HG03025 (cell line): ENCODE data around the gene CRCP.
"Not testable (repeated sequence)": the region's sequence is repeated elsewhere in the genome, so short reads cannot be mapped to it uniquely, and the experiment has no call there.

Experiments used
- ATAC-seq: cut with Tn5 transposase; IDR thresholded peaks from one replicate; pipeline ENCODE4 v1.9.1; 2021; ENCODE audit warnings: mild to moderate bottlenecking, moderate library complexity; ENCODE audit not compliant: unreplicated experiment, low FRiP score

Gene CRCP

DNA sequence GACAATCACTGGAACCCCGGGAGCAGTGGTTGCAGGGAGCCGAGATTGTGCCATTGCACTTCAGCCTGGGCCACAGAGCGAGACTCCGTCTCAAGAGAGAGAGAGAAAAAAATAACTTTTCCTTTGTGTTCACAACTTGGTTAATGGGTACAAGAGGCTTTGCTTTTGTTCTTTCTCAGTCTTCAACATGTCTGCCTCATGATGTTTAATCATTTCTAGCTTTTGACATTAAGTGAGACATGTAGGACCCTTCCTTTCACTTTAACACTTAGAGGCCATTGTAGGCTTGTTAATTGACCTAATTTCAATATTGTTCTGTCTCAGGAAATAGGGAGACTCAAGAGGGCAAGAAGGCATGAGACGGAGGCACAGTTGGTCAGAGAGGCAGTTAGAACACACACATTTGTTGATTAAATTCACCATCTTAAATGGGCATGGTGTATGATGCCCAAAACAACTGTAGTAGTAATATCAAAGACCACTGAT is 9.3 kb upstream of the CRCP start:
- ATAC-seq: no peak

DNA sequence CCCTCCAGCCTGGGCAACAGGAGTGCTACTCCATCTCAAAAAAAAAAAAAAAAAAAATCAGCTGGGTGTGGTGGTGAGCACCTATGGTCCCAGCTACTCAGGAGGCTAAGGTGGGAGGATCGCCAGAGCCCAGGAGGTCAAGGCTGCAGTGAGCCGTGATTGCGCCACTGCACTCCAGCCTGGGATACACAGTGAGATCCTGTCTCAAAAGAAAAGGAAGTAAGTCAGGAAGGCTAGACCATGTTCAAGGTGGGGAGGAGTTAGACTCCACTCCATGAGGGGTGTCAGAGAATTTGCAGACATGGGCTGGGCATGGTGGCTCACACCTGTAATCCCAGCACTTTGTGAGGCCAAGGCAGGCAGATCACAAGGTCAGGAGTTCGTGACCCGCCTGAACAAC is 6.2 kb upstream of the CRCP start:
- not testable (repeated sequence) for ATAC-seq

DNA sequence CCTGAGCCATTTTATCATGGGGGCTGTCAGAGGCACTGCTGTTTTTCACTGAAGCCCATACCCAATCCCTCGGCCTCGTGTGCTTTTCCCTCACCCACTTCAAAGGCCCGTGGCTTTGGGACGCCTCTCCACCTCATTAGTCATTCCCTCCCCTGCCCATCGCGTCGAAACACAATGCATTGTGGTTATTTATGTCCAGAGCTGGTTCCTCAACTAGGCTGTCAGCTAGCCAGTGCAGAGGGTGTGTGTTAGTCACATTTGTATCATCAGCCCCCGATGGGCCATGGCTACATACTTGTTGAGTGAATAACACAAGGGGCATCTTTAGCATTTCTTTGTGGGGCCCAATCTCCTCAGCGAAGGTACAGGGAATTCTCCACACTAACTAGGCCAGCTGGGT is 3.8 kb upstream of the CRCP start:
- no peak for ATAC-seq

DNA sequence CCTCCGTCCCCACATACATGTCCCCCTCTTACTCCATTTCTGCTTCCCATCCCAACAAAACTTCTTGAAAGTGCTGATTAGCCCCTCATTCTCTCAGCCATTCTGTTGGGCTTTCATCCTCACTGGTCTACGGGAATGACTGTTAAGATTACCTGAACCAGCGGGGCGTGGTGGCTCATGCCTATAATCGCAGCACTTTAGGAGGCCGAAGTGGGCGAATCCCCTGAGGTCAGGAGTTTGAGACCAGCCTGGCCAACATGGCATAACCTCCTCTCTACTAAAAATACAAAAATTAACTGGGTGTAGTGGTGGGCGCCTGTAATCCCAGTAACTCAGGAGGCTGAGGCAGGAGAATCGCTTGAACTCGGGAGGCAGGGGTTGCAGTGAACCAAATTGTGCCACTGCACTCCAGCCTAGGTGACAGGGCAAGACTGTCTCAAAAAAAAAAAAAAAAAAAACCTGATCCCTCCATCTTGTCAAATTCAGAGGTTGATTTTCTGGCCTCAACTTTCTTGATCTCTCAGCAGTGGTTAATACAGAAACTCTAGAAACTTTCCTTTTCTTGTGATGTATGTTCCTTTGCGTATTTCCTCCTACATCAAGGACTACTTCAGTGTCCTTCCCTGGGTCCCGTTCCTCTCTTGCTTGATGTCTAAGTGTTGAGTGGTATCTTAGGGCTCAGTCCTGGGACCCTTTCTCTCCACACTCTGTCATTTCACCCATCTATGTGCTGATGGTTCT is 2.2 kb downstream of the CRCP start:
- ATAC-seq: not testable (repeated sequence)

- no peak for ATAC-seq
These were observed 4.0 kb downstream of the CRCP start for GRCh38 chr7:66118603-66119002.

- no peak for ATAC-seq
These were observed 4.7 kb downstream of the CRCP start for GRCh38 chr7:66119245-66119850.

GRCh38 chr7:66123175-66123528 is 8.5 kb downstream of the CRCP start:
- no peak for ATAC-seq

- not testable (repeated sequence) for ATAC-seq
These were observed 9.9 kb downstream of the CRCP start for GRCh38 chr7:66124569-66124861.

GRCh38 chr7:66125052-66125694 is 10.5 kb downstream of the CRCP start:
- no peak for ATAC-seq

GRCh38 chr7:66125781-66126352 is 11.2 kb downstream of the CRCP start:
- not testable (repeated sequence) for ATAC-seq

DNA sequence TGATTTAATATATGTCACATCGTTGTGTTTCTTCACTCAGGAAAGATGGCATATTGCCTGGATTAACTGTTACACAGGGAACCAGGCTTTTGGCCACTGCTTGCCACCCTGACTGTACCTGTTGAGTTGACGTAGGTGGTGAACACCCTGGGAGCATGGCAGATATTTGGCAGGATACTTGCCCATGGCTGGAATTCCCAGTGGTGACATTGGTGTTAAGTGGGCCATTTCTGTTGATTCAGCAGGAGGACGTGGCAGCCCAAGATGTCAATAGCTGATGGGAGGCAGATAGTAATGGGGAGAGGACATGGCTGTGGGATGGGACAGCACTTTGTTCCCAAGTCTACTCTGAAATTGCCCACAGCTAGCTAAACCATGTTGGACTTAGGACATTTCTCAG is 12.5 kb downstream of the CRCP start:
- not testable (repeated sequence) for ATAC-seq

GRCh38 chr7:66138994-66139752 is 24.5 kb downstream of the CRCP start:
- ATAC-seq: no peak

DNA sequence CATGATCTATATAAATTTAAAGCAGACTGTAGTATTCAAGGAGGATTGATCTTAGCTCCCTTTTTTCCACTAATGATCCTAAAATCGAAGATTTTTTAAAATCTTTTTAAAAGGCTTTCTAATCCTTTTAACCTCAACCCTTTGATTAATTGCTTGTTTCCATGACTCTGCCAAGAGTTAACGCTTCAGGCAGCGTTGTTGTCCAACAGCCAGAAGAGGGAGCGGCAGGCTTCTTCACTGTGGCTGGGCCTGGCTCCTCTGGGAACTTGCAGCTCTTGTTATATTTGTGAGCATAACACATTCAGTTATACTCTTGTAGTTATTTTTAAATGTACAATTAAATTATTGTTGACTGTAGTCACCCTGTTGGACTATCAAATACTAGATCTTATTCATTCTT is 26.3 kb downstream of the CRCP start:
- no peak for ATAC-seq

- no peak for ATAC-seq
These were observed 27.7 kb downstream of the CRCP start for GRCh38 chr7:66142334-66142733.

- ATAC-seq: no peak
These were observed 28.3 kb downstream of the CRCP start for GRCh38 chr7:66142996-66143395.

DNA sequence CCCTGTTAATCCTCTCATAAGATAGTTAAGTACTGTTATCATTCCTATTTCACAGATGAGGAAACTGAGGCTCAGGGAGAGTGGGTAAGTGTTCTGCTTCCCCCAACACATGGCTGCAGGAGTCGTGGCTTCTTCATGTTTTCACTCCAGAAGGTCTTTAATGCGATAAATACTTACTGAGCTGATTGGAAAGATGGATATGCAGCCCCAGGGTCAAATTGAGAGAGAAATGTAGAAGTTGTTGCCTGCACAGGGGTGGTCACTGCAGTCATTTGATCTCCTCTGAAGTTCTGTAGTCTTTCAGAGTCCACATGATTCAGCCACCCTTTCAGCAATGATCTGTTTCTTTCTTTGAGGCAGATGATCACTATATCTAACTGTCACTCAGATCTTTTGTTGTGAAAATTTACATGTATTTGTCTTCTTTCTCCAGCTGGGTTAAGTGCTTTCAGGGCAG is 29.3 kb downstream of the CRCP start:
- no peak for ATAC-seq

DNA sequence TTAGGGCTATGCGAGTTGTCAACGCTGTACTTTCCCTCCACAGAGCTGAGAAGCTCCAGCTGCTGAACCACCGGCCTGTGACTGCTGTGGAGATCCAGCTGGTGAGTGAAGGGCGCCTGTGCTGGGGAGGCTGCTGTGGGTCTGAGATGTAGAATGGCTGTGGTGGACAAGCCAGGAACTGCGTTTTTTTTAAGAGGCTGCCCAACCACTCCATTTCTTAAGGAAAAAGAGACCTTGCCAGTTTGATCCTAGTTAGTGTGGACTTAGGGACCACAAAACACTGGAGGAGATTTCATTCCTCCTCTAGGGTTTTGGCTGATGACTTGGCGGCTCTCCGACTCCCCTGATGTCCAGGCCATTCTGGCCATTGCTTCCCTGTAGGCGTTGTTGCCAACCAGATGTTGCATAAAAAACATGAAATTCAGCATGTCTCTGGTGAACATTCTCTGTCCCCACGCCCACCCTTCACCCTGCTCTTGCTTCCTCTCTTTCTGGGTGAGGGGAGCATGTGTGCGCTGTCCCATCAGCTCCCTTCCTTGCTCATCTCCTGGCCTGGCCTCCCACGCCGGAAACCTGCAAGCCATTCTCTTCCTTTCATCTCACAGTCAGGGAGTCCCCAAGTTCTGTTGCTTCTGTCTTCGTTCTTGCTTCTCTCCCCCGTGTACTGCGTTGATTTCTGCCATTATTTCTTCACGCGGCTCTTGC is 30.9 kb downstream of the CRCP start:
- no peak for ATAC-seq

DNA sequence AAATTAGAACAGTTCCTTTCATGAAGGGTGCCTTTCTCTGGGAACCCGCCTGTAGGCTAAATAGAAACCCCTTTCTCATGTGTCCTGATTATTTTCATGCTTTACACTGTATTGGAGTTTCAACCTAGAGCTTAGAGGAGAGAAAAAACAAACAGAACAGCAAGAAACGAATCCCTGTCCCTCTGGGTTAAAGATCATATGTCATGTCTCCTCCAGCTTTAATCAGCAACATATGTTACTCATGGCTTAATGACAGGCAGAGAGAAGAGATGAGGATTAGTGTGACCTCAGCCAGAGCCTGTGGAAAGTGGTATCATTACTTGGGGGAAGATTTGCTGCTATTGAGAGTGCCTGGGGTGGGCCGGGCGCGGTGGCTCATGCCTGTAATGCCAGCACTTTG is 32.1 kb downstream of the CRCP start:
- ATAC-seq: no peak

DNA sequence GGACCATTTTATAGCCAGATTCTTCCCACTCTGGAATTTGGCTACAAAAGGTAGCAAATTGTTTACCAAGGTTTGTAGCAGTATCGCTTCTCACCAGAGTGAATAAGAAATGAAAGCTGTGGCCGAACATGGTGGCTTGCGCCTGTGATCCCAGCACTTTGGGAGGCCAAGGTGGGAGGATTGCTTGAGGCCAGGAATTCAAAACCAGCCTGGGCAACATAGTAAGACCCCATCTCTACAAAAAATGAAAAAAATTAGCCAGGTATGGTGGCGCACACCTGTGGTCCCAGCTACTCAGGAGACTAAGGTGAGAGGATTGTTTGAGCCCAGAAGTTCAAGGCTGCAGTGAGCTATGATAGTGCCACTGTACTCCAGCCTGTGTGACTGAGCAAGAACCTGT is 33.0 kb downstream of the CRCP start:
- not testable (repeated sequence) for ATAC-seq

DNA sequence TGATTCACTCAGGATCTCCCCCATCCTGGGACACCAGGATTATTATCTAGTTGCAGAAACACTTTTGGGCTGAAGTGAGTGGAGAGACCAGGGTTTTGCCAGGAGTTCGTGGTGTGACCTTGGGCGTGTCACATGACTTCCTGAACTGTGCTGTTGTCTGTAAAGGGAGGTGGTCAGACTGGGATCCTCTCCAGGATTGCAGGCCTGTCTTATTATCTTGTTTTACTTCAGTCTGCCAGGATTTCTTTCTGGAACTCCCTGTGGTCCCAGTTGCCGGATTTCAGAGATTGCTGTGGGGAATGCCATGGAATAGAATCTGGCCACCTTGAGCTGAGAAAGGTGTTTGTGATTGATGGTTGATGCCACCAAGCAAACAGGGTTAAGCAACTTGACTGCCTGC is 35.8 kb downstream of the CRCP start:
- ATAC-seq: no peak
